ENCODE measurements around the gene TMIGD3.

The TMIGD3 gene

DNA sequence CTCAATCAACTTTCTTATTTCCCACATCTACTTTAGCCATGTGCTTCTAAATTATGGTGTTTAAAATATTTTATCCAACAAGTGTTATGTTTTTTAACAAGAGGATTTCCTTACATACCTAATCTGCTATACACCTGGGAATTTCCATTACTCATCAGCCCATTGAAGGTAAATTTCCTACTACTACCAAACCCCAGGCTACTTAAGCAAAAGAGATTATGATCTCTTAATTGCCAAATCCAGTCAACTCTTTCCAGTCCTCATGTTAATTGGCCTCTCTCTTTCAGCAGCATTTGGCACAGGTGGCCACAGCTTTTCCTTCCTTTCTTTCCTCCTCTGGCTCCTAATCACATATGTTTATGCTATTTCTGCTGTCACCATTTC lies 34.7 kb downstream of the TMIGD3 start:
- H3K9me3 ChIP-seq (ENCODE audit: insufficient read depth, low read length): no peaks in the 10 kb centered on the region
- H3K27me3 ChIP-seq (ENCODE audit: insufficient read depth, insufficient read length): no peaks in the 10 kb centered on the region
- no peak overlapping the region for H3K4me3 ChIP-seq (ENCODE audit: insufficient read length, low read depth)
- peaks cover 14% of the 10 kb centered on the region for H3K36me3 ChIP-seq (ENCODE audit: insufficient read depth, insufficient read length, low read length)
- no peak for DNase-seq (ENCODE audit: low read depth, low spot score)
- H3K4me1 ChIP-seq (ENCODE audit: insufficient read depth, insufficient read length): no peaks in the 10 kb centered on the region
- no peak overlapping the region for H3K9ac ChIP-seq (ENCODE audit: insufficient read length, low read depth)
- TF ChIP-seq SUZ12 (IDR thresholded peaks at IDR 0.05; ENCODE audit: extremely low read depth, insufficient read depth, insufficient read length) (no peak), YY1 (IDR thresholded peaks at IDR 0.05; ENCODE audit: insufficient read depth, insufficient read length) (no peak), ZNF274 (IDR thresholded peaks at IDR 0.05; ENCODE audit: low read depth, low read length) (no peak)

DNA sequence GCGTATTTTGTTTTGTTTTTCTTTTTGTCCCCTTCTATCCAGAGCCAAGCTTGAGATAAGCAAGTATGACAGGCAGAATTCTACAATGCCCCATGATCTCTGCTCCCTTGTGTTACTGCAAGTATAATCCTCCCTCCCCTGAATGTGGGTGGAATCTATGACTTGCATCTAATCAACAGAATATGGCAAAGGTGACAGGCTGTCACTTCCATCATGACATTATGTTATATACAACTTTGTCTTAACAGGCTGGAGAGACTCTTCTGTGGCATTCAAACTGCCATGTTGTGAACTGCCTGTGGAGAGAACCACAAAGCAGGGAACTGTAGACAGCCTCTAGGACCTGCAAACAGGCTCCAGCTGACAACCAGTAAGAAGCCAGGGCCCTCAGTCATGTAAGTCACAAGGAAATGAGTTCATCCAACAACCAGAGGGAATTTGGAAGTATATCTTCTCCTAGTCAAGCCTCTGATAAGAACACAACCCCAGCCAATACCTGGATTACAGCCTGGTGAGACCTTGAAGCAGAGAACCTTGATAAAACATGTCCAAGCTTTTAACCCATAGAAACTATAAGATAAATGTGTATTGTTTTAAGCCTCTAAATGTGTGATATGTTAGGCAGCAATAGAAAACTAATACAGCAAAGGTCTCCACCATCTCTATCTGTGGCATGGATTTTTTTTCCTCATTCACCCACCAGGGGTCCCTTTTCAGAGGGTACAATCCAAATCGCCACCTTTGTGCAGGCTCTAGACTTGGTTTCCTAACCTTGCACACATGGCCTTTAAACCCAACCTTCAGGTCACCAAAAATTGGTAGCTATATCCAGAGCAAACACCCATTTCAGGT lies 35.3 kb downstream of the TMIGD3 start:
- no peaks in the 10 kb centered on the region for H3K4me1 ChIP-seq (ENCODE audit: insufficient read depth, insufficient read length)
- peaks cover 17% of the 10 kb centered on the region for H3K36me3 ChIP-seq (ENCODE audit: insufficient read depth, insufficient read length, low read length)
- H3K4me3 ChIP-seq (ENCODE audit: insufficient read length, low read depth): no peak overlapping the region
- DNase-seq (ENCODE audit: low read depth, low spot score): no peak
- H3K27me3 ChIP-seq (ENCODE audit: insufficient read depth, insufficient read length): no peaks in the 10 kb centered on the region
- no peak for TF ChIP-seq YY1 (IDR thresholded peaks at IDR 0.05; ENCODE audit: insufficient read depth, insufficient read length)
- no peak for TF ChIP-seq SUZ12 (IDR thresholded peaks at IDR 0.05; ENCODE audit: extremely low read depth, insufficient read depth, insufficient read length)
- no peak for TF ChIP-seq ZNF274 (IDR thresholded peaks at IDR 0.05; ENCODE audit: low read depth, low read length)
- no peaks in the 10 kb centered on the region for H3K9me3 ChIP-seq (ENCODE audit: insufficient read depth, low read length)
- no peak overlapping the region for H3K9ac ChIP-seq (ENCODE audit: insufficient read length, low read depth)

DNA sequence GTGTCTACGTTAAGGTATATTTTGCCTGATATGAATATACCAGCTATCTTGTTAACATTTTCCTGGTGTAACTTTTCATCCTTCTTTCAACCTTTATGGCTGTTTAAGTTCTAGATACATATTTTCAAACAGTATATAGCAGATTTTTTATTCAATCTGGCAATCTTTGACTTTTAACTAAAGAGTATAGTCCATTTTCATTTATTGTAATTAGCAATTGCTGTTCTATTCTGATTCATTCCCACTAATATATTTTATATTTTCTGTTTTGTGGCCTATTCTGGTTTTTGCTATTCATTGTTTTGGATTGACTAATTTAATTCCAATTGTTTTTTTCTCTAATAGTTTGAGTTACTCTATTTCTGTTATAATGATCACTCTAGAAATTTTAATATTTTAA lies 37.0 kb downstream of the TMIGD3 start:
- no peak for DNase-seq (ENCODE audit: low read depth, low spot score)
- Histone ChIP-seq H3K9ac (ENCODE audit: insufficient read length, low read depth) (no peak overlapping the region), H3K27me3 (ENCODE audit: insufficient read depth, insufficient read length) (no peaks in the 10 kb centered on the region), H3K36me3 (ENCODE audit: insufficient read depth, insufficient read length, low read length) (peaks cover 30% of the 10 kb centered on the region), H3K4me1 (ENCODE audit: insufficient read depth, insufficient read length) (no peaks in the 10 kb centered on the region), H3K9me3 (ENCODE audit: insufficient read depth, low read length) (no peaks in the 10 kb centered on the region), H3K4me3 (ENCODE audit: insufficient read length, low read depth) (no peak overlapping the region)
- TF ChIP-seq YY1 (IDR thresholded peaks at IDR 0.05; ENCODE audit: insufficient read depth, insufficient read length) (no peak), SUZ12 (IDR thresholded peaks at IDR 0.05; ENCODE audit: extremely low read depth, insufficient read depth, insufficient read length) (no peak), ZNF274 (IDR thresholded peaks at IDR 0.05; ENCODE audit: low read depth, low read length) (no peak)

DNA sequence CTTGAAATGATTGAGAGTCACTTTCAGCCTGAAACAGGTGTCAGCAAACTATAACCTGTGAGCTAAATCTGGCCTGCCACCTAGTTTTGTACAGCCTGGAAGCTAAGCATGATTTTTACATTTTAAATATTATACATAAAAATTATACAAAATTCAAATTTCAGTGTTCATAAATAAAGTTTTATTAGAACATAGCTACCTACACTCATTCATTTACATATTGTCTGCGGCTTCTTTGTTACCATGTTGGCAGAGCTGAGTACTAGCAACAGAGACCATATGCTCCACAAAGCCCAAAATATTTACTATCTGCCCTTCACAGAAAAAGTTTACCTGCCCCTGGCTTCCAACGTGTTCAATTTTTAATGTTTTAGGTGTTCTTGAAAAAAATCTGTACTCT lies 37.7 kb downstream of the TMIGD3 start:
- Histone ChIP-seq H3K36me3 (ENCODE audit: insufficient read depth, insufficient read length, low read length) (peaks cover 37% of the 10 kb centered on the region), H3K9ac (ENCODE audit: insufficient read length, low read depth) (no peak overlapping the region), H3K27me3 (ENCODE audit: insufficient read depth, insufficient read length) (no peaks in the 10 kb centered on the region), H3K9me3 (ENCODE audit: insufficient read depth, low read length) (no peaks in the 10 kb centered on the region), H3K4me3 (ENCODE audit: insufficient read length, low read depth) (no peak overlapping the region), H3K4me1 (ENCODE audit: insufficient read depth, insufficient read length) (no peaks in the 10 kb centered on the region)
- no peak for TF ChIP-seq ZNF274 (IDR thresholded peaks at IDR 0.05; ENCODE audit: low read depth, low read length)
- no peak for TF ChIP-seq SUZ12 (IDR thresholded peaks at IDR 0.05; ENCODE audit: extremely low read depth, insufficient read depth, insufficient read length)
- TF ChIP-seq YY1 (IDR thresholded peaks at IDR 0.05; ENCODE audit: insufficient read depth, insufficient read length): no peak
- no peak for DNase-seq (ENCODE audit: low read depth, low spot score)

DNA sequence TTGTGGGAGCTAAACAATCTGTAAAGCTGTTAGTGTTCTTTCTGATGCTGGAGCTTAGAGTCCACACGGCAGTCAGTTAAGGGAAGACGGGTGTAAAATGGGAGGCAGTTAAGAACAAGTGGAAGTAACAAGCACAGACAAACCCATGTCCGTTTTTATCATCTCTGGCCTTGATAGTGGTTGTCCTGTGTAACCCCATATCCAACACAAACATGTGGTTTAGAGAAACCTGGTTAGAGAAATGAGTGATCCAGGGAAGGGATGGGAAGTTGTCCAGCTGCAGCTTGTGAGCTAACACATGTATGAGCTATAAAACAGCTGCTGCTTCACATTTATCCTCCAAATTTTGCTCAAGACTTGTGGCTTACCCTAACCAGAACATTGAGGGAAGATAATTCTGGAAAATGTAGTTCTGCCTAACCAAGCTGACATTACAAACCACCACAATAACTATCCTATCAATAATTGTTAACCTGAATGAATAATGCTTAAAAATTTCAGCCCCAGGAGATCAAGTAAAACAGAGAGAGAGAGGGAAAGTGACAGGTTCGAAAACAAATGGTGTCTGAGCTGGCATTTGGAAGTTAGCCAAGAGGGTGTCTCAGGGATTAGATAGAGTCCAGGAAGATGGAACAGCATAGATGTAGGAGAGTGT lies 40.3 kb downstream of the TMIGD3 start:
- Histone ChIP-seq H3K9me3 (ENCODE audit: insufficient read depth, low read length) (no peaks in the 10 kb centered on the region), H3K9ac (ENCODE audit: insufficient read length, low read depth) (no peak overlapping the region), H3K4me3 (ENCODE audit: insufficient read length, low read depth) (no peak overlapping the region), H3K36me3 (ENCODE audit: insufficient read depth, insufficient read length, low read length) (peaks cover 57% of the 10 kb centered on the region), H3K4me1 (ENCODE audit: insufficient read depth, insufficient read length) (no peaks in the 10 kb centered on the region), H3K27me3 (ENCODE audit: insufficient read depth, insufficient read length) (no peaks in the 10 kb centered on the region)
- no peak for DNase-seq (ENCODE audit: low read depth, low spot score)
- TF ChIP-seq SUZ12 (IDR thresholded peaks at IDR 0.05; ENCODE audit: extremely low read depth, insufficient read depth, insufficient read length) (no peak), YY1 (IDR thresholded peaks at IDR 0.05; ENCODE audit: insufficient read depth, insufficient read length) (no peak), ZNF274 (IDR thresholded peaks at IDR 0.05; ENCODE audit: low read depth, low read length) (no peak)

DNA sequence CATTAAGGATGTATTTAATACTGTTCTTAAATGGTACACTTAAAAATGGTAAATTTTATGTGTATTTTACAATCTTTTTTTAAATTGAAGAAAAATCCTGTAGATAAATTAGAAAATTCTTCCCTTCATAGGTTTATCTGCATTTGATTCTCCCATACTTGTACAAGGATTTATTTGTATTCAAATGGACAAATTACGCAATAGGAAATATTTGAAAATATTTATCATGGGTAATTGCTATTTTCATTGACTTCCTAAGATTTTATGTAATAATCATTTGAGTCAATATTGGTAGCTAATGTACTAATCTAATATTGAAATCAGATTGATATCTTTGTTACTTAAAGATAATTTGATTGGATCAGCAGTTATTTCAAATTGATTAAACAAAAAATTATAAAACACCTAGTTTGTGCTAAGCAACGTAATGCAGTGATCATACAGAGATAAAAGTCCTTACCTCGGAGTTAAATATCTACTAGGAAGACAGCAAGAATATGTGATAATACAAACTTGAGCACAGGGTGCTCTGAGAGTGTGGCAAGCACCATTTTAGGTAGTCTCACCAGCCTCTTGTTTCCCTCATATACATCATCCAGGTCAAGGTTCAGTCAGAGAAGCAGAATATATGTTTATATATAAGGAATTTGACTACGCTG lies 40.9 kb downstream of the TMIGD3 start:
- no peaks in the 10 kb centered on the region for H3K27me3 ChIP-seq (ENCODE audit: insufficient read depth, insufficient read length)
- peaks cover 62% of the 10 kb centered on the region for H3K36me3 ChIP-seq (ENCODE audit: insufficient read depth, insufficient read length, low read length)
- no peak overlapping the region for H3K4me3 ChIP-seq (ENCODE audit: insufficient read length, low read depth)
- no peak overlapping the region for H3K9ac ChIP-seq (ENCODE audit: insufficient read length, low read depth)
- no peak for TF ChIP-seq ZNF274 (IDR thresholded peaks at IDR 0.05; ENCODE audit: low read depth, low read length)
- no peak for TF ChIP-seq YY1 (IDR thresholded peaks at IDR 0.05; ENCODE audit: insufficient read depth, insufficient read length)
- TF ChIP-seq SUZ12 (IDR thresholded peaks at IDR 0.05; ENCODE audit: extremely low read depth, insufficient read depth, insufficient read length): no peak
- no peak for DNase-seq (ENCODE audit: low read depth, low spot score)
- H3K4me1 ChIP-seq (ENCODE audit: insufficient read depth, insufficient read length): no peaks in the 10 kb centered on the region
- H3K9me3 ChIP-seq (ENCODE audit: insufficient read depth, low read length): no peaks in the 10 kb centered on the region

DNA sequence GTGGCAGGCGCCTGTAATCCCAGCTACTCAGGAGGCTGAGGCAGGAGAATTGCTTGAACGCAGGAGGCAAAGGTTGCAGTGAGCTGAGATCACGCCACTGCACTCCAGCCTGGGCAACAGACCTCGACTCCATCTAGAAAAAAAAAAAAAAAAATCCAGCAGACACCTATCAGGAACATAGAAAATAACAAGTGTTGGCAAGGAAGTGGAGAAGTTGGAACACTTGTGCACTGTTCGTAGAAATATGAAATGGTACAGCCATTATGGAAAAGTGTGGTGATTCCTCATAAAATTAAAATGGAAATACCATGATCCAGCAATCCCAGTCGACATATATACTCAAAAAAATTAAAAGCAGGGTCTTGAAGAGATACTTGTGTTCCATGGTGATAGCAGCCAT lies 41.7 kb downstream of the TMIGD3 start:
- no peaks in the 10 kb centered on the region for H3K9me3 ChIP-seq (ENCODE audit: insufficient read depth, low read length)
- H3K4me3 ChIP-seq (ENCODE audit: insufficient read length, low read depth): no peak overlapping the region
- DNase-seq (ENCODE audit: low read depth, low spot score): no peak
- no peak for TF ChIP-seq ZNF274 (IDR thresholded peaks at IDR 0.05; ENCODE audit: low read depth, low read length)
- no peak for TF ChIP-seq YY1 (IDR thresholded peaks at IDR 0.05; ENCODE audit: insufficient read depth, insufficient read length)
- no peak for TF ChIP-seq SUZ12 (IDR thresholded peaks at IDR 0.05; ENCODE audit: extremely low read depth, insufficient read depth, insufficient read length)
- H3K4me1 ChIP-seq (ENCODE audit: insufficient read depth, insufficient read length): no peaks in the 10 kb centered on the region
- peaks cover 66% of the 10 kb centered on the region for H3K36me3 ChIP-seq (ENCODE audit: insufficient read depth, insufficient read length, low read length)
- no peak overlapping the region for H3K9ac ChIP-seq (ENCODE audit: insufficient read length, low read depth)
- no peaks in the 10 kb centered on the region for H3K27me3 ChIP-seq (ENCODE audit: insufficient read depth, insufficient read length)

Data from NT2/D1 (cell line).